Fibroblast of lung (primary cell): ENCODE results near the gene MYZAP. TPM values are rescaled to one million over a fixed set of nuclear protein-coding genes. Genes with fewer than 3 reads are reported as not detected.

ENCODE experiments used
- DNase-seq, 2 donors: peaks; one replicate each; pipeline versions ENCODE4 v3.0.0 to v3.0.0-alpha.2; 2010; ENCODE audit warnings: low read depth in 2 of 2
- H2AFZ ChIP-seq: 2 replicates; pipeline ENCODE4 v1.5.1; 2012; ENCODE audit warnings: low read length, control low read depth, inconsistent platforms
- H3K27ac ChIP-seq: 2 replicates; pipeline ENCODE4 v1.5.1; 2011; ENCODE audit warnings: low read length, control low read depth; ENCODE audit not compliant: insufficient read depth
- H3K27me3 ChIP-seq: 2 replicates; pipeline ENCODE4 v1.5.1; 2011; ENCODE audit warnings: mild to moderate bottlenecking, low read length; ENCODE audit not compliant: control insufficient read depth, insufficient read depth
- H3K36me3 ChIP-seq: 2 replicates; pipeline ENCODE4 v1.5.1; 2011; ENCODE audit warnings: low read length; ENCODE audit not compliant: control insufficient read depth, insufficient read depth
- H3K4me1 ChIP-seq: 2 replicates; pipeline ENCODE4 v1.5.1; 2011; ENCODE audit warnings: low read length; ENCODE audit not compliant: control insufficient read depth, insufficient read depth; ENCODE audit errors: extremely low read depth
- H3K4me2 ChIP-seq: 2 replicates; pipeline ENCODE4 v1.5.1; 2011; ENCODE audit warnings: low read length, control low read depth; ENCODE audit not compliant: insufficient read depth; ENCODE audit errors: extremely low read depth
- H3K4me3 ChIP-seq, 4 experiments: fragments of 200-600 bp in 1 of 4; sonication (generic) in 1 of 4; replicated peaks in 1 of 4; 2 replicates each; pipeline ENCODE4 v1.5.1; 2011 to 2016; ENCODE audit warnings: low read length in 4 of 4, low read depth in 3 of 4, mild to moderate bottlenecking in 3 of 4, control low read depth in 2 of 4, inconsistent platforms in 1 of 4, mixed read lengths in 1 of 4; ENCODE audit not compliant: insufficient read depth in 1 of 4; ENCODE audit errors: control extremely low read depth in 1 of 4
- H3K79me2 ChIP-seq: 2 replicates; pipeline ENCODE4 v1.5.1; 2012; ENCODE audit warnings: mild to moderate bottlenecking, low read length, inconsistent platforms; ENCODE audit not compliant: control insufficient read depth, insufficient read depth
- H3K9ac ChIP-seq: 2 replicates; pipeline ENCODE4 v1.5.1; 2011; ENCODE audit warnings: mild to moderate bottlenecking, low read length, control low read depth; ENCODE audit not compliant: insufficient read depth
- H3K9me3 ChIP-seq: 2 replicates; pipeline ENCODE4 v1.5.1; 2012; ENCODE audit warnings: low read depth, low read length; ENCODE audit not compliant: control insufficient read depth, insufficient read depth
- H4K20me1 ChIP-seq: 2 replicates; pipeline ENCODE4 v1.5.1; 2011; ENCODE audit warnings: low read length; ENCODE audit not compliant: control insufficient read depth, insufficient read depth; ENCODE audit errors: extremely low read depth
- EZH2 ChIP-seq: IDR thresholded peaks from 2 replicates; pipeline ENCODE4 v1.5.1; 2012; ENCODE audit warnings: low read length, control low read depth, mild to moderate bottlenecking; ENCODE audit errors: missing control alignments
- polyA plus RNA-seq, 2 donors: library from polyadenylated mRNA; depleted of rRNA in 1 of 2; stranded (reverse) in 1 of 2; unstranded in 1 of 2; fragments of >200 nt; gene quantifications; 2 replicates each; pipeline ENCODE4 v1.2.1, GENCODE V29; 2011 to 2012; ENCODE audit warnings: missing spikeins in 1 of 2
- total RNA-seq: library from RNA; depleted of rRNA; stranded (reverse); fragments of >200 nt; gene quantifications from 2 replicates; pipeline ENCODE4 v1.2.1, GENCODE V29; 2014
- TF ChIP-seq, protein P1 (sequence below), 2 donors: IDR thresholded peaks in 1 of 2; conservative IDR thresholded peaks in 1 of 2; 1 replicate in 1 of 2; 2 replicates in 1 of 2; pipeline ENCODE4 v1.5.1; 2011 to 2012; ENCODE audit warnings: low read length in 2 of 2, control low read depth in 1 of 2, inconsistent platforms in 1 of 2, low read depth in 1 of 2, mild to moderate bottlenecking in 1 of 2

The MYZAP gene
- total and polyA plus RNA-seq, 2 donors (not counting 1 experiment from before 2014, with no cell fraction given) = 0.17 TPM; not detected in 1

DNA sequence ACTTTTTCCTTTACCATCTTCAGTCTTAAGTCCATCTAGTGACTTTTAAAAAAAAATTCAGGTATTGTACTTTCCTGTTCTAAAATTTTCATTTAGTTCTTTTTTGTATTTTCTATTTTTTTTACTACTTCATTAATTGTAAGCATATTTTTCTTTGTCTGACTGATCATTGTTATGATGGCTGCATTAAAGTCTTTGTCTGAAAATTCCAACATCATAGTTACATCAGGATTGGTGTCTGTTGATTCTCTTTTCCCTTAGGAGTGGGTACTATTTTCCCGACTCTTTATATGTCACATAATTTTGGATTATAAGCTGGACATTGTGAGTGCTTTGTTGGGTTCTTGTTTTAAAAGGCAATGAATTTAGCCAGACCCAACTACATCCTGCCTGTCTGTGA lies 79.9 kb downstream of the MYZAP start:
- Histone ChIP-seq H3K27me3 (no peaks in the 10 kb centered on the region), H2AFZ (no peak overlapping the region), H3K4me3 (no peak overlapping the region), H3K79me2 (no peaks in the 10 kb centered on the region), H3K4me2 (no peak overlapping the region), H4K20me1 (no peaks in the 10 kb centered on the region), H3K9ac (no peak overlapping the region), H3K4me1 (no peaks in the 10 kb centered on the region), H3K27ac (no peak overlapping the region), H3K9me3 (no peaks in the 10 kb centered on the region), H3K36me3 (no peaks in the 10 kb centered on the region)
- no peak for DNase-seq
- TF ChIP-seq, protein P1, sequence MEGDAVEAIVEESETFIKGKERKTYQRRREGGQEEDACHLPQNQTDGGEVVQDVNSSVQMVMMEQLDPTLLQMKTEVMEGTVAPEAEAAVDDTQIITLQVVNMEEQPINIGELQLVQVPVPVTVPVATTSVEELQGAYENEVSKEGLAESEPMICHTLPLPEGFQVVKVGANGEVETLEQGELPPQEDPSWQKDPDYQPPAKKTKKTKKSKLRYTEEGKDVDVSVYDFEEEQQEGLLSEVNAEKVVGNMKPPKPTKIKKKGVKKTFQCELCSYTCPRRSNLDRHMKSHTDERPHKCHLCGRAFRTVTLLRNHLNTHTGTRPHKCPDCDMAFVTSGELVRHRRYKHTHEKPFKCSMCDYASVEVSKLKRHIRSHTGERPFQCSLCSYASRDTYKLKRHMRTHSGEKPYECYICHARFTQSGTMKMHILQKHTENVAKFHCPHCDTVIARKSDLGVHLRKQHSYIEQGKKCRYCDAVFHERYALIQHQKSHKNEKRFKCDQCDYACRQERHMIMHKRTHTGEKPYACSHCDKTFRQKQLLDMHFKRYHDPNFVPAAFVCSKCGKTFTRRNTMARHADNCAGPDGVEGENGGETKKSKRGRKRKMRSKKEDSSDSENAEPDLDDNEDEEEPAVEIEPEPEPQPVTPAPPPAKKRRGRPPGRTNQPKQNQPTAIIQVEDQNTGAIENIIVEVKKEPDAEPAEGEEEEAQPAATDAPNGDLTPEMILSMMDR (conservative IDR thresholded peaks at IDR 0.05 in 1 of 2, IDR thresholded peaks at IDR 0.05 in 1 of 2; ENCODE audit: low read depth in 1 of 2, low read length in 2 of 2) = no peak
- TF ChIP-seq EZH2 = no peak

DNA sequence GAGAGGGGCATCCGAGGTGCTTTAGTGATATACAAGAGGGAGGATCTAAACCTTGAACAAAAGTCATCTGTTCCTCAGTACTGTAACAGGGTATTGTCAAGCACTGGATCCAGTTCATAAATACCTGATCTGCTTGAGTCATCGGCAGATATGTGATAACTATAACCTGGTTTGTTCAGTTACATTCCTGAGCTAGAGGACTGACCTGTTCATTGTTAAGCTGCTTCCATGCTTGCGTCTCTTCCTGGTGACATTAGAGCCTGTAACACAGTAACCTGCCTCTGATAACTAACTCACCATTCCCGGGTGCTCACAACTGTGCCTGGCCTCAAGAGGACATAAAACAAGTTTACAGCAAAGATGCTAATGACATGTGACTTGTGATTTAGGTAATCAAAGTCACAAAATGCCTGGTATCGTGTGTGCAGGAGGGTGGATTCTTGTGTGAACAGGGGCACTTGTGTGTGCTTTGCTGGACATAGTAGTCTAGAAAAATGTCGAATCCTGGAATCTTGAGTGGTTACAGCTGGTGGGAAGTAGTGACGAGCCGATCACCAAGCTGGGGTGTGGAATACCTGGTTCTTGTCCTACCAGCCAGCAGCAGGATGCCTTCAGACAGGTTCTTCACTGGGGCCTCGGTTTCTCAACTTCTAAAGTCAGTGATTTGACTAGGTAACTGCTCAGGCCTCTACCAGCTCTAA lies 83.9 kb downstream of the MYZAP start:
- Histone ChIP-seq H3K4me2 (no peak overlapping the region), H2AFZ (no peak overlapping the region), H3K36me3 (no peaks in the 10 kb centered on the region), H3K27ac (no peak overlapping the region), H3K4me1 (no peaks in the 10 kb centered on the region), H4K20me1 (no peaks in the 10 kb centered on the region), H3K9me3 (no peaks in the 10 kb centered on the region), H3K9ac (no peak overlapping the region), H3K79me2 (no peaks in the 10 kb centered on the region), H3K4me3 (no peak overlapping the region), H3K27me3 (no peaks in the 10 kb centered on the region)
- no peak for TF ChIP-seq EZH2
- no peak for DNase-seq

DNA sequence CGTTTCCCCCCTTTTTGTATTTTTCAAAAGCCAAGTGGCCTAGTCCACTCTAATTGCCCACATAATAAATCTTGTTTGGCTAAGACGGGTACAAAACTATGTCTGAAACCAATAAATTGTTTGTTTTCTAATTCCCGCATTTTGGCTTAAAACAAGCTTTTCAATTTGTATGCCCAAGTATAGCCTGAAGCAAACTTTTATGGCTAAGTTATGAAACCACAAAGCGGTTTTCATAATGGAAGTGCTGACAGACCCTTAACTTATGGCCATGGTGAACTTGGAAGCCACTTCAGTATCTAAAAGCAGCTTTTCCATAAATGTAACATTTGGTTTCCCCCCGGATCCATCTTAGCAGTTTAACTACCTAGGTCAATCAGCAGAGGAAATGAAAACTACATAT lies 84.9 kb downstream of the MYZAP start:
- Histone ChIP-seq H3K4me2 (no peak overlapping the region), H3K79me2 (no peaks in the 10 kb centered on the region), H3K9ac (no peak overlapping the region), H3K4me1 (no peaks in the 10 kb centered on the region), H4K20me1 (no peaks in the 10 kb centered on the region), H3K27me3 (no peaks in the 10 kb centered on the region), H3K4me3 (no peak overlapping the region), H3K9me3 (no peaks in the 10 kb centered on the region), H3K36me3 (no peaks in the 10 kb centered on the region), H2AFZ (no peak overlapping the region), H3K27ac (no peak overlapping the region)
- DNase-seq = no peak
- TF ChIP-seq, protein P1 (conservative IDR thresholded peaks at IDR 0.05 in 1 of 2, IDR thresholded peaks at IDR 0.05 in 1 of 2; ENCODE audit: low read depth in 1 of 2, low read length in 2 of 2) = no peak
- no peak for TF ChIP-seq EZH2
